K562 (cell line): ENCODE data around the gene SPATA32. TPM values are rescaled to one million over a fixed set of nuclear protein-coding genes. Genes with fewer than 3 reads are reported as not detected.
A peak's percentile ranks its signal among the peaks of the same experiment; 100 is the strongest.

Experiments
- ARID2 ChIP-seq: fragments of 450-650 bp; IDR thresholded peaks from 2 replicates; pipeline ENCODE4 v1.6.1; 2017; ENCODE audit warnings: antibody characterized with exemption, mild to moderate bottlenecking
- CBFB ChIP-seq: sonication (generic); formaldehyde crosslinking; IDR thresholded peaks from 2 replicates; pipeline ENCODE4 v1.4.0; 2020; ENCODE audit warnings: mild to moderate bottlenecking, missing genetic modification reagents
- CC2D1A ChIP-seq: fragments of 450-650 bp; IDR thresholded peaks from 2 replicates; pipeline ENCODE4 v1.6.1; 2017; ENCODE audit warnings: mild to moderate bottlenecking
- CREM ChIP-seq: IDR thresholded peaks from 2 replicates; pipeline ENCODE4 v1.6.1; 2014; ENCODE audit warnings: antibody characterized with exemption, low read depth
- CTBP1 ChIP-seq: fragments of 450-650 bp; IDR thresholded peaks from 2 replicates; pipeline ENCODE4 v1.6.1; 2016; ENCODE audit warnings: borderline replicate concordance
- CTCF ChIP-seq, 3 experiments: IDR thresholded peaks in 2 of 3; conservative IDR thresholded peaks in 1 of 3; 2 replicates each; pipeline ENCODE4 v1.5.1; 2011 to 2012; ENCODE audit warnings: low read length in 3 of 3, mild to moderate bottlenecking in 3 of 3, control low read depth in 2 of 3, improper control_type of control experiment in 1 of 3, inconsistent platforms in 1 of 3, low read depth in 1 of 3, mixed read lengths in 1 of 3, moderate library complexity in 1 of 3; ENCODE audit not compliant: insufficient read depth in 2 of 3
- FOXK1 ChIP-seq: sonication (generic); formaldehyde crosslinking; IDR thresholded peaks from 2 replicates; pipeline ENCODE4 v1.8.0; 2022; ENCODE audit warnings: missing genetic modification reagents, mild to moderate bottlenecking, borderline replicate concordance
- MTA3 ChIP-seq: fragments of 450-650 bp; formaldehyde crosslinking; IDR thresholded peaks from 2 replicates; pipeline ENCODE4 v1.6.1; 2017; ENCODE audit warnings: mild to moderate bottlenecking, borderline replicate concordance
- POLR2G ChIP-seq: fragments of 200-400 bp; formaldehyde crosslinking; IDR thresholded peaks from 2 replicates; pipeline ENCODE4 v1.6.1; 2017; ENCODE audit warnings: low read depth, mild to moderate bottlenecking, antibody characterized with exemption, low read length, moderate library complexity
- RAD21 ChIP-seq, 2 experiments: fragments of 250-450 bp in 1 of 2; fragments of 450-650 bp in 1 of 2; sonication (Bioruptor Pico) in 1 of 2; formaldehyde crosslinking in 1 of 2; IDR thresholded peaks in 1 of 2; conservative IDR thresholded peaks in 1 of 2; 2 replicates each; pipeline versions ENCODE4 v1.4.0 to v1.8.0; 2020 to 2022; ENCODE audit warnings: mild to moderate bottlenecking in 2 of 2, moderate library complexity in 1 of 2
- RCOR1 ChIP-seq, 2 experiments: IDR thresholded peaks; 2 replicates each; pipeline ENCODE4 v1.6.1; 2012; ENCODE audit warnings: low read depth in 2 of 2, low read length in 2 of 2, borderline replicate concordance in 1 of 2, improper control_type of control experiment in 1 of 2
- RHOXF2B ChIP-seq: fragments of 250-450 bp; sonication (Bioruptor Pico); conservative IDR thresholded peaks from 2 replicates; pipeline ENCODE4 v1.5.1; 2021
- TAF1 ChIP-seq: IDR thresholded peaks from 2 replicates; pipeline ENCODE4 v1.6.1; 2011; ENCODE audit warnings: mild to moderate bottlenecking, low read length, moderate library complexity; ENCODE audit not compliant: insufficient read depth, control insufficient read depth, severe bottlenecking; ENCODE audit errors: extremely low read depth
- TCF7 ChIP-seq: sonication (generic); IDR thresholded peaks from 2 replicates; pipeline ENCODE4 v1.6.1; 2016; ENCODE audit warnings: antibody characterized with exemption, borderline replicate concordance
- ZBTB7A ChIP-seq: IDR thresholded peaks from 2 replicates; pipeline ENCODE4 v1.6.1; 2011; ENCODE audit warnings: low read depth, mild to moderate bottlenecking, low read length, moderate library complexity, borderline replicate concordance; ENCODE audit not compliant: control insufficient read depth
- ZNF436 ChIP-seq: fragments of 250-450, 450-650 bp; sonication (Bioruptor Pico); formaldehyde crosslinking; IDR thresholded peaks from 2 replicates; pipeline ENCODE4 v1.7.0; 2020; ENCODE audit warnings: mild to moderate bottlenecking
- ZNF518B ChIP-seq: fragments of 250-450 bp; sonication (Bioruptor Pico); IDR thresholded peaks from 2 replicates; pipeline ENCODE4 v1.5.0; 2021; ENCODE audit warnings: mild to moderate bottlenecking, moderate library complexity
- polyA plus RNA-seq, 8 experiments: library from polyadenylated mRNA; depleted of rRNA in 4 of 8; stranded (reverse) in 5 of 8; unstranded in 3 of 8; fragments of >200 nt; fragmentation: Nextera tagmentation in 2 of 8; fragmentation: Illumina TruSeq in 1 of 8; extraction: Ambion mirVana in 2 of 8; extraction: Trizol in 1 of 8; gene quantifications; 2 replicates each; pipeline versions ENCODE4 v1.2.1 to v1.2.3, GENCODE V29; 2011 to 2014; ENCODE audit warnings: inconsistent platforms in 1 of 8, missing spikeins in 1 of 8
- total RNA-seq, 7 experiments: library from RNA; depleted of rRNA in 6 of 7; stranded (reverse); fragments of >200 nt in 6 of 7; fragmentation: Illumina TruSeq in 2 of 7; extraction: Trizol in 2 of 7; gene quantifications; 2 replicates each; pipeline versions ENCODE4 v1.2.1 to v1.2.3, GENCODE V29; 2011 to 2021; ENCODE audit warnings: low replicate concordance in 1 of 7
- TF ChIP-seq, protein P1 (sequence below): sonication (generic); formaldehyde crosslinking; IDR thresholded peaks from 2 replicates; pipeline ENCODE4 v1.9.0; 2022; ENCODE audit warnings: mild to moderate bottlenecking, missing genetic modification reagents

Gene SPATA32
- total and polyA plus RNA-seq, 9 of the 15 experiments (the other 6 are each of a cell fraction or from before 2014, with no cell fraction given), result 0.03 to 0.06 TPM; not detected in 7

DNA sequence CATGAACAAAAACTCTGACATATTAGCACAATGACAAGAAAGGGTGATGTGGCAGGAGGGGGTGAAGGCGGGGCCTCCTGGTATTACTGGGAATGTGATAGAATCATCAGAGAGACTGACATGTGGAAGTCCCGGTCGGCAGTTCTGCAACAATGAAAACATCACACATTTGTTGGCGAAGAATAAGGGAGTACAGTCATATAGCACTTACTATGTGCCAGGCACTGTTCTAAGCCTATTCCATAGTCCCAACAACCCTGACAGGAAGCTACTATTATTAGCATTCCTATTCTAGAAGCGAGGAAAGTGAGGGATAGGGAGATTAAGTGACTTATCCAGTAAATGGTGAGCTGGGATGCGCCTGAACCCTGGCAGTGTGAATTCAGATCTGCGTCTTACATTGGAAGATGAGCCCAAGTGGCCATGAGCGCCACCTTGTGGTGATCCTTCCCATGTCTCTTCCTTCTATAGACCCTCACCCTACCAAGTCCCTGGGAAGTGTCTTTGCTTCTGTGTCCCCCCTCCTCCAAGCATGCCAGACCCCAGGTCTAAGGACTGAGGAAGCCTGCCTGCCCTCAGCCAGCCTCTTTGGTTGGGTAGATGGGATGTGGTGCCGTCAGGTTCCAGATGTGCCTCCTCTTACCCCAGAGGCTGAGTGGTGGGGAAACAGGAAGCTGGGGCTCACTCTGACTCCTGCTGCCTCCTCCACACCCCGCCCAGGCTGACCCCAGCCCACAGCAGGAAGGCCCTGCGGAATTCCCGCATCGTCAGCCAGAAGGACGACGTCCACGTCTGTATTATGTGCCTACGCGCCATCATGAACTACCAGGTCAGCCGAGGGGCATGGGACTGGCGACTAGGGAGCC lies 26.2 kb downstream of the SPATA32 start (continued):
- TF ChIP-seq RAD21 (CRISPR knock-in tag; conservative IDR thresholded peaks at IDR 0.05 in 1 of 2, IDR thresholded peaks at IDR 0.05 in 1 of 2) (peak; percentile 55 to 78; a peak in 3 of 4 replicates), CC2D1A (peak; percentile 48; the same call in 1 of the 2 replicates), ZNF436 (no peak), CTBP1 (peak; percentile 22; the same call in 1 of the 2 replicates), ARID2 (0 out of 2 replicates have a peak, but pooled peaks have one; percentile 20), TCF7 (no peak), TAF1 (no peak), POLR2G (0 out of 2 replicates have a peak, but pooled peaks have one; percentile 26), RHOXF2B (CRISPR knock-in tag) (no peak), RCOR1 (IDR thresholded peaks at IDR 0.05; ENCODE audit: borderline replicate concordance in 1 of 2, low read depth in 2 of 2, low read length in 2 of 2) (0 out of 4 replicates have a peak, but pooled peaks of 1 of the 2 experiments have one; percentile 26), FOXK1 (no peak), CREM (0 out of 2 replicates have a peak, but pooled peaks have one; percentile 25), CBFB (CRISPR knock-in tag) (no peak), CTCF (IDR thresholded peaks at IDR 0.05 in 2 of 3, conservative IDR thresholded peaks at IDR 0.05 in 1 of 3; ENCODE audit: insufficient read depth in 2 of 3, low read depth in 1 of 3, low read length in 3 of 3) (peak; percentile 77 to 90 (median 82)), ZBTB7A (peak; percentile 50; the same call in 1 of the 2 replicates), MTA3 (no peak), ZNF518B (no peak)
- TF ChIP-seq, protein P1, sequence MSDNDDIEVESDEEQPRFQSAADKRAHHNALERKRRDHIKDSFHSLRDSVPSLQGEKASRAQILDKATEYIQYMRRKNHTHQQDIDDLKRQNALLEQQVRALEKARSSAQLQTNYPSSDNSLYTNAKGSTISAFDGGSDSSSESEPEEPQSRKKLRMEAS (CRISPR knock-in tag), result 0 out of 2 replicates have a peak, but pooled peaks have one; percentile 18
- TF ChIP-seq, all 486 proteins: peak for 14
